Measurements from ENCODE around the gene TNFSF15. TPM values are rescaled to one million over a fixed set of nuclear protein-coding genes. Genes with fewer than 3 reads are reported as not detected.

TNFSF15 gene
- total RNA-seq, 1 experiment from 2014 or later: 0.03 TPM

GRCh38 chr9:114745879-114746550 lies 59.8 kb downstream of the TNFSF15 start:
- Histone ChIP-seq H3K27ac (ENCODE audit: low read length) (no peak overlapping the region), H3K4me1 (ENCODE audit: control insufficient read depth, insufficient read depth, low read length) (no peaks in the 10 kb centered on the region), H3K36me3 (ENCODE audit: control insufficient read depth, insufficient read depth, low read length) (no peaks in the 10 kb centered on the region), H3K9me3 (ENCODE audit: control insufficient read depth, insufficient read depth, low read depth, low read length) (no peaks in the 10 kb centered on the region), H3K27me3 (ENCODE audit: control insufficient read depth, insufficient read depth, low read length) (no peaks in the 10 kb centered on the region), H3K4me3 (ENCODE audit: low read depth in 2 of 2, low read length in 2 of 2) (no peak overlapping the region)
- TF ChIP-seq TCF7L2 (IDR thresholded peaks at IDR 0.05; ENCODE audit: low read depth, low read length): no peak
- TF ChIP-seq CTCF (IDR thresholded peaks at IDR 0.05): no peak
- no peak for TF ChIP-seq SIN3A (IDR thresholded peaks at IDR 0.05; ENCODE audit: borderline replicate concordance, insufficient read depth, low read depth, low read length)
- no peak for TF ChIP-seq POLR2AphosphoS5 (IDR thresholded peaks at IDR 0.05; ENCODE audit: low read depth, low read length)
- no peak for TF ChIP-seq REST (IDR thresholded peaks at IDR 0.05; ENCODE audit: insufficient read depth in 1 of 2, low read depth in 2 of 2, low read length in 1 of 2)
- CTCF ChIA-PET: no interaction called here
- POLR2A ChIA-PET: no interaction called here
- ATAC-seq: no peak
- no TSS peak for BruUV-seq (replicated peaks)
- in situ Hi-C loops (cut with HindIII; ENCODE audit: low pct_unique_long_range_greater_than_20kb, low sequenced_read_pairs): no loop called here
- intact Hi-C loops (cut with micrococcal nuclease; ENCODE audit: unreplicated experiment): no loop called here
- DNase-seq (ENCODE audit: low read depth, low spot score): no peak

GRCh38 chr9:114745108-114745848 lies 60.6 kb downstream of the TNFSF15 start:
- Histone ChIP-seq H3K9me3 (ENCODE audit: control insufficient read depth, insufficient read depth, low read depth, low read length) (no peaks in the 10 kb centered on the region), H3K4me1 (ENCODE audit: control insufficient read depth, insufficient read depth, low read length) (no peaks in the 10 kb centered on the region), H3K27ac (ENCODE audit: low read length) (no peak overlapping the region), H3K36me3 (ENCODE audit: control insufficient read depth, insufficient read depth, low read length) (no peaks in the 10 kb centered on the region), H3K4me3 (ENCODE audit: low read depth in 2 of 2, low read length in 2 of 2) (no peak overlapping the region), H3K27me3 (ENCODE audit: control insufficient read depth, insufficient read depth, low read length) (no peaks in the 10 kb centered on the region)
- DNase-seq (ENCODE audit: low read depth, low spot score): no peak
- TF ChIP-seq REST (IDR thresholded peaks at IDR 0.05; ENCODE audit: insufficient read depth in 1 of 2, low read depth in 2 of 2, low read length in 1 of 2) (no peak), TCF7L2 (IDR thresholded peaks at IDR 0.05; ENCODE audit: low read depth, low read length) (no peak), SIN3A (IDR thresholded peaks at IDR 0.05; ENCODE audit: borderline replicate concordance, insufficient read depth, low read depth, low read length) (no peak), CTCF (IDR thresholded peaks at IDR 0.05) (no peak), POLR2AphosphoS5 (IDR thresholded peaks at IDR 0.05; ENCODE audit: low read depth, low read length) (no peak)
- intact Hi-C loops (cut with micrococcal nuclease; ENCODE audit: unreplicated experiment): no loop called here
- ChIA-PET CTCF (no interaction called here), POLR2A (no interaction called here)
- ATAC-seq: no peak
- in situ Hi-C loops (cut with HindIII; ENCODE audit: low pct_unique_long_range_greater_than_20kb, low sequenced_read_pairs): no loop called here
- no TSS peak for BruUV-seq (replicated peaks)

Measured in Panc1 (cell line).